Smooth muscle cell (in vitro differentiated cells): ENCODE data around the gene FYN. TPM values are rescaled to one million over a fixed set of nuclear protein-coding genes. Genes with fewer than 3 reads are reported as not detected.

Experiments used
- DNase-seq: peaks from one replicate; lab custom pipeline; 2025; ENCODE audit not compliant: unreplicated experiment; lab: John Stamatoyannopoulos, UW
- H2AFZ ChIP-seq: fragments of 200-600 bp; sonication (generic); 2 replicates; pipeline ENCODE4 v1.6.0; 2016; ENCODE audit warnings: antibody characterized with exemption, low read depth, mild to moderate bottlenecking
- H3F3A ChIP-seq: fragments of 200-600 bp; sonication (generic); 2 replicates; pipeline ENCODE4 v1.6.0; 2017; ENCODE audit warnings: antibody characterized with exemption, low read depth
- H3K27ac ChIP-seq: fragments of 200-600 bp; sonication (generic); 2 replicates; pipeline ENCODE4 v1.5.1; 2016; ENCODE audit warnings: low read depth, mild to moderate bottlenecking
- H3K27me3 ChIP-seq: fragments of 200-600 bp; sonication (generic); 2 replicates; pipeline ENCODE4 v1.6.1; 2016; ENCODE audit warnings: low read depth, mild to moderate bottlenecking
- H3K36me3 ChIP-seq: fragments of 200-600 bp; sonication (generic); 2 replicates; pipeline ENCODE4 v1.5.1; 2016; ENCODE audit warnings: low read depth
- H3K4me1 ChIP-seq: fragments of 200-600 bp; sonication (generic); 2 replicates; pipeline ENCODE4 v1.5.1; 2016; ENCODE audit warnings: low read depth
- H3K4me2 ChIP-seq: fragments of 200-600 bp; sonication (generic); 2 replicates; pipeline ENCODE4 v1.6.0; 2016; ENCODE audit warnings: mild to moderate bottlenecking
- H3K4me3 ChIP-seq: fragments of 200-600 bp; sonication (generic); 2 replicates; pipeline ENCODE4 v1.5.1; 2016; ENCODE audit warnings: mild to moderate bottlenecking
- H3K79me2 ChIP-seq: fragments of 200-600 bp; sonication (generic); 2 replicates; pipeline ENCODE4 v1.6.0; 2016; ENCODE audit warnings: low read depth, mild to moderate bottlenecking
- H3K9ac ChIP-seq: fragments of 200-600 bp; sonication (generic); 2 replicates; pipeline ENCODE4 v1.6.0; 2016; ENCODE audit warnings: low read depth
- H3K9me3 ChIP-seq: fragments of 200-600 bp; sonication (generic); replicated peaks from 2 replicates; pipeline ENCODE4 v1.5.1; 2016; ENCODE audit warnings: low read depth
- H4K20me1 ChIP-seq: fragments of 200-600 bp; sonication (generic); 2 replicates; pipeline ENCODE4 v1.6.0; 2016; ENCODE audit warnings: low read depth
- WGBS: methylation state at CpG from one replicate; pipeline ENCODE4 v1.1.7; 2016; ENCODE audit warnings: low lambda C conversion rate; 5-methylcytosine and 5-hydroxymethylcytosine counted together
- polyA plus RNA-seq: library from polyadenylated mRNA; unstranded; fragments of >200 nt; fragmentation: Nextera tagmentation; extraction: Ambion mirVana; gene quantifications from 2 replicates; pipeline ENCODE4 v1.2.1, GENCODE V29; 2016
- total RNA-seq: library from RNA; depleted of rRNA; stranded (reverse); fragments of >200 nt; gene quantifications from 2 replicates; pipeline ENCODE4 v1.2.3, GENCODE V29; 2014
- TF ChIP-seq, protein P1 (sequence below): fragments of 200-600 bp; sonication (generic); IDR thresholded peaks from 2 replicates; pipeline ENCODE4 v1.5.1; 2017; ENCODE audit warnings: borderline replicate concordance, mild to moderate bottlenecking, antibody characterized with exemption; ENCODE audit not compliant: insufficient read depth, poor library complexity, severe bottlenecking

FYN gene
- total and polyA plus RNA-seq, 2 experiments from 2014 or later = 110 to 138 TPM

GRCh38 chr6:111614833-111615582 is 258.2 kb downstream of the FYN start:
- H3K4me3 ChIP-seq = no peak overlapping the region
- H2AFZ ChIP-seq = no peak overlapping the region
- TF ChIP-seq, protein P1, sequence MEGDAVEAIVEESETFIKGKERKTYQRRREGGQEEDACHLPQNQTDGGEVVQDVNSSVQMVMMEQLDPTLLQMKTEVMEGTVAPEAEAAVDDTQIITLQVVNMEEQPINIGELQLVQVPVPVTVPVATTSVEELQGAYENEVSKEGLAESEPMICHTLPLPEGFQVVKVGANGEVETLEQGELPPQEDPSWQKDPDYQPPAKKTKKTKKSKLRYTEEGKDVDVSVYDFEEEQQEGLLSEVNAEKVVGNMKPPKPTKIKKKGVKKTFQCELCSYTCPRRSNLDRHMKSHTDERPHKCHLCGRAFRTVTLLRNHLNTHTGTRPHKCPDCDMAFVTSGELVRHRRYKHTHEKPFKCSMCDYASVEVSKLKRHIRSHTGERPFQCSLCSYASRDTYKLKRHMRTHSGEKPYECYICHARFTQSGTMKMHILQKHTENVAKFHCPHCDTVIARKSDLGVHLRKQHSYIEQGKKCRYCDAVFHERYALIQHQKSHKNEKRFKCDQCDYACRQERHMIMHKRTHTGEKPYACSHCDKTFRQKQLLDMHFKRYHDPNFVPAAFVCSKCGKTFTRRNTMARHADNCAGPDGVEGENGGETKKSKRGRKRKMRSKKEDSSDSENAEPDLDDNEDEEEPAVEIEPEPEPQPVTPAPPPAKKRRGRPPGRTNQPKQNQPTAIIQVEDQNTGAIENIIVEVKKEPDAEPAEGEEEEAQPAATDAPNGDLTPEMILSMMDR = no peak
- 29% methylated on average over 10 of the region's 12 CpGs for WGBS
- H3K4me2 ChIP-seq = no peak overlapping the region
- H3K36me3 ChIP-seq = no peaks in the 10 kb centered on the region
- no peak overlapping the region for H3K9ac ChIP-seq
- H3K9me3 ChIP-seq = no peaks in the 10 kb centered on the region
- H3F3A ChIP-seq = no peaks in the 10 kb centered on the region
- no peaks in the 10 kb centered on the region for H4K20me1 ChIP-seq
- H3K79me2 ChIP-seq = no peaks in the 10 kb centered on the region
- H3K27me3 ChIP-seq = no peaks in the 10 kb centered on the region
- DNase-seq = no peak
- peaks cover 16% of the 10 kb centered on the region for H3K4me1 ChIP-seq
- H3K27ac ChIP-seq = no peak overlapping the region

- Histone ChIP-seq H3K4me1 (peaks cover 16% of the 10 kb centered on the region), H3F3A (no peaks in the 10 kb centered on the region), H2AFZ (no peak overlapping the region), H3K4me3 (no peak overlapping the region), H3K9ac (no peak overlapping the region), H4K20me1 (no peaks in the 10 kb centered on the region), H3K4me2 (no peak overlapping the region), H3K27ac (no peak overlapping the region), H3K36me3 (no peaks in the 10 kb centered on the region), H3K27me3 (no peaks in the 10 kb centered on the region), H3K79me2 (no peaks in the 10 kb centered on the region), H3K9me3 (no peaks in the 10 kb centered on the region)
- no peak for DNase-seq
- TF ChIP-seq, protein P1 = no peak
- WGBS = 98% methylated on average over 3 of the region's 3 CpGs
Observed at GRCh38 chr6:111612379-111612778, 260.9 kb downstream of the FYN start.

DNA sequence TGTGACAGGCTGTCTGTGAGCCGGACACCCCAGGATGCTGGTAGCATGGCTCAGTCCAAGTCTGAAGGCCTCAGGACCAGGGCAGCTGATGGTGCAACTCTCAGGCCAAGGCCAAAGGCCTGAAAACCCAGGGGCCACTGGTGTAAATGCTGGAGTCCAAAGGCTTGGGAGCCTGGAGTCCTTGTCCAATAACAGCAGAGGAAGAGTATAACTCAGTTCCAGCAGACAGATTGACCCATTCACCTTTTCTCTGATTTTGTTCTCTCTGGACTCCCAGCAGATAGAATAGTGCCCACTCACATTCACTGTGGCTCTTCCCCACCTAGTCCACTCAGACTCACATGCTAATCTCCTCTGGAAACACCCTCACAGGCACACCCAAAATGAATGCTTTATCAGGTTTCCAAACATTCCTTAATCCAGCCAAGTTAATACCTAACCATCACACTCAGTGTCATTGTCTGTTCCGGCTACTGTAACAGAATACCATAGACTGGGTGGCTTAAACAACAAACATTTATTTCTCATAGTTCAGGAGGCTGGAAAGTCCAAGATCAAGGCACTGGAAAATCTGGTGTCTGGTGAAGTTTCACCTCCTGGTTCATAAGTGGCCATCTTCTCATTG is 262.6 kb downstream of the FYN start:
- 98% methylated on average over 2 of the region's 2 CpGs for WGBS
- TF ChIP-seq, protein P1 = no peak
- no peak for DNase-seq

More for the DNA sequence above, 262.6 kb downstream of the FYN start:
- Histone ChIP-seq H3K4me2 (no peak overlapping the region), H3F3A (peaks cover 5% of the 10 kb centered on the region), H3K9ac (no peak overlapping the region), H3K27ac (no peak overlapping the region), H3K36me3 (no peaks in the 10 kb centered on the region), H3K79me2 (no peaks in the 10 kb centered on the region), H3K4me1 (peaks cover 16% of the 10 kb centered on the region), H3K4me3 (no peak overlapping the region), H3K27me3 (no peaks in the 10 kb centered on the region), H2AFZ (no peak overlapping the region), H3K9me3 (no peaks in the 10 kb centered on the region), H4K20me1 (no peaks in the 10 kb centered on the region)

Other genes starting within 250 kb of the FYN start
- not detected in 2 replicates for gene CCN6, start 180.7 kb upstream of the FYN start, total RNA-seq
- 0.07 and 0.23 TPM in 2 replicates for gene CCN6, start 180.7 kb upstream of the FYN start, polyA plus RNA-seq
- gene TUBE1, start 214.0 kb upstream of the FYN start, total RNA-seq = 11.6 and 17.3 TPM in 2 replicates
- gene TUBE1, start 214.0 kb upstream of the FYN start, polyA plus RNA-seq = 9.5 and 9.9 TPM in 2 replicates
- 13.0 and 20.7 TPM in 2 replicates for gene FAM229B, start 214.1 kb upstream of the FYN start, total RNA-seq
- gene FAM229B, start 214.1 kb upstream of the FYN start, polyA plus RNA-seq = 28.2 and 42.7 TPM in 2 replicates